ENCODE data around the gene RASA3.

The RASA3 gene

DNA sequence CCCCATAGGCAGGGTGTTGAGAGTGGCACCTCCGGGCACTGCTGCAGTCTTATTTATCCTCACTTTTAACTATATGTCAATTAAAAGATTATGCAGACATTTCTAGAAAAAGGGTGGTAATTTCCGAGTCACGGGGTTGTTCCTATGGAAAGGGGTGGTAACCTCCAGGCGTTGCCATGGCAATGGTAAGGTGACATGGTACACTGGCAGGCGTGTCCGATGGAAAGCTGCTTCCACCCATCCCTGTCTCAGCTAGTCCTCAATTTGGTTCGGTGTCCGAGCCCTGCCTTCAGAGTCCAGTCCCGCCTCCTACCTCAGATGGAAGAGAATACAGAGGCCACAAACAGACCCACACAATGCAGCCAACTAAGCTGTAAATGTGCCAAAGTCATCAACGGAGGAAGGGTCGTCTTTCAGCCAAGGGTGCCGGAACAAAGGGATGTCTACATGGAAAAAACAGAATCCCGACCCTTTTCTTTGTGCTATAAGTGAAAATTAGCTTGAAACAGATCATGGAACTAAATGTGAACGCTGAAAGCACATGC is 85.9 kb downstream of the RASA3 start:
- no peak for DNase-seq

DNA sequence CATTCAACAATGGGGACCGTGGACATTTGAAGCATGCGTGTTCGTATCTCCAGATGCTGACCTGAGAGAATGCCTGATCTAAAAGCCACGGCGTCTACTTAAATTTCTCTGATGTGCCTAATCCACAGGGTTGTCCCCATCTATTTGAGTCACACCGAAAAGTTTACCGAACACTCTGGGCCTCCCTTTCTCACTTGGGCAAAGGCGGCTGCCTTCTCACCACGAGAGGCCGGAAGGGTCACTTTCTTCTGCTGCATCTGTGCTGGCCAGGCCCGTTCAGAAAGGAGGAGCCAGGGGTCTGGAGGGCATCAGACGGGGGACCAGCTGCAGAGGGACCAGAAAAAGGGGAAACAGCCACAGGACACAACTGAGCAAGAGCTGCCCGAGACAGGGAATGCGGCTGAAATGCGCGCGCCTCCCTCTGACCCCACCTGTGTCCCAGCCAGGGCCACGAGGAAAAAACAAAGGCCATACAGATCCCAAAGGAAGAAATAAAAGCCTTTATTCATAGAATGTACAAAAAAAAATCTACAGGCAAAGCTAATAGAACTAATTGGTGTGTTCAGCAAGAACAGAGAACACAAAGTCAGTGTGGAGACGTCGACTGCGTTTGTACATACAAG is 87.2 kb downstream of the RASA3 start:
- no peak for DNase-seq

DNA sequence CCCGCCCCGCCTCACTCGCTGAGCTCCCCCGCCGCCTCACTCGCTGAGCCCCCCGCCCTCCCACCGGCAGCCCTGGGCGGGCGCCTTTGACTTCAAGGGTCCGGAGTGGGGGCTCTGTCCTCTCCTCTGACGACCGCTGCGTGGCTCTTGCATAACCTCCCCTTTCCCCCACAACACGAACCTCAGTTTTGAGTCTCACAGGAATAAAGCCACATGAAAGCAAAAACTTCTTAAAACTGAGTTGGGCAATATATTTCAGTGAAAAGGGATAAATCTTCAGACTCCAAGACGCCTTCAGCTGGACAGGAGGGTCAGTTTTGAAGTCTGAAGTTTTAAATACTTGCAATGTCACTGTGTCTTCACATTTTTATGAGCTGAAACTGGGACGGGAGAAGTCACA is 87.9 kb downstream of the RASA3 start:
- DNase-seq: no peak

DNA sequence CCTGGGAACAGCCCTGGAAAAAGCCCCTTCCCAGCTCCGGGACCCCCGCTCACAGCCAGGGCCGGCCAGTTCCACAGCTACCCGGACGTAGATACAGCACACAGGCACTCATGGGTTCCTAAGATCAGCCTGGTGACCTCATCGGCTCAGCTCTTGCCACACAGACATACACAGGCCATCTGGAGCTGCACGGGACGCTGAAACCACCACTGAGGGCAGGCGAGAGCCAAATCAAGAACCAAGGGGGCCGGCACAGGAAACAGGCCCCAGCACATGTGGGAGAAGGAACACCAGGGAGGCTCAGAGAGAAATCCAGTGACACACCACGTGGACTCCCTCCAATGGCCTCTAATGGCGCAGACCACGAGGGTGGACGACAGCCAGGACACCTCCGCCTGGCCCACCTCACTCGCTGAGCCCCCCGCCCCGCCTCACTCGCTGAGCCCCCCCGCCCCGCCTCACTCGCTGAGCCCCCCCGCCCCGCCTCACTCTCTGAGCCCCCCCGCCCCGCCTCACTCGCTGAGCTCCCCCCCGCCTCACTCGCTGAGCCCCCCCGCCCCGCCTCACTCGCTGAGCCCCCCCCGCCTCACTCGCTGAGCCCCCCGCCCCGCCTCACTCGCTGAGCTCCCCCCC is 88.9 kb downstream of the RASA3 start:
- no peak for DNase-seq

- DNase-seq: no peak
Measured at GRCh38 chr13:114042066-114042815, 90.2 kb downstream of the RASA3 start.

- DNase-seq: no peak
Measured at GRCh38 chr13:114041493-114041892, 90.9 kb downstream of the RASA3 start.

GRCh38 chr13:114039471-114040141 is 92.8 kb downstream of the RASA3 start:
- no peak for DNase-seq

- no peak for DNase-seq
Measured at GRCh38 chr13:114038900-114039299, 93.5 kb downstream of the RASA3 start.

- no peak for DNase-seq
Measured at GRCh38 chr13:114038211-114038613, 94.2 kb downstream of the RASA3 start.

DNA sequence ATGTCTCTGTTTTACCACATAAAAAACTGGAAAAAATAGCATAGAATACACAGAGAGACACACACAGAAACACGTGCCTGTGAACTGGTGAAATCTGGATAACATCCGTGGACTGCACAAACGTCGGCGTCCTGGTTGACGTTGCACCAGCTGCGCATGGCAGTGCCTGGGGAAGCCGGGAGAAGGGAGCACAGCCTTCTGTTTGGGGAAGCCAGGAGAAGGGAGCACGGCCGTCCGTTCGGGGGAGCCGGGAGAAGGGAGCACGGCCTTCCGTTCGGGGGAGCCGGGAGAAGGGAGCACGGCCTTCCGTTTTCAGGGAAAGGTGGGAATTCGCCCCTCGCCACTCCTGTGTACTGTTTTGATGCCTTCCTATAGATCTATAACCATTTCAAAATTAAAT is 94.7 kb downstream of the RASA3 start:
- no peak for DNase-seq

- no peak for DNase-seq
Measured at GRCh38 chr13:114035583-114036531, 96.6 kb downstream of the RASA3 start.

DNA sequence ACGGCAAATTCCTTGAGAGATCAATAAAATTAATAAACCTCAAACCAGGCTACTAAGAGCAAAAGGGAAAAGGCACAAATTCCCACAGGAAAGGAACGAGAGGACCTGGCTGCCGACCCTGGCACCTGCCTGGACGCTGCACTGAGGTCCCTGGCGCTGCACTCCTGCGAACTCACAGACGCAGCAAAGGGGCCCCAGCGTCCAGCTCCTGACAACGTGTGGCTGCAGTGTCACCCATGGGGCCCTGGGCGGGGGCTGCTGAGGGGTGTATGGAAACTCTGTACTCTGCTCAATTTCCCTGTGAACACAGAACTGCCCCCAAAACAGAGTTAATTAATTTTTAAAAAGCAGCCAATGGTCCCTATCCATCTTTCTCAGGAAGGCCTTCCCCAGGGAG is 97.2 kb downstream of the RASA3 start:
- DNase-seq: no peak

- DNase-seq: no peak
Measured at GRCh38 chr13:114034481-114034891, 97.9 kb downstream of the RASA3 start.

DNA sequence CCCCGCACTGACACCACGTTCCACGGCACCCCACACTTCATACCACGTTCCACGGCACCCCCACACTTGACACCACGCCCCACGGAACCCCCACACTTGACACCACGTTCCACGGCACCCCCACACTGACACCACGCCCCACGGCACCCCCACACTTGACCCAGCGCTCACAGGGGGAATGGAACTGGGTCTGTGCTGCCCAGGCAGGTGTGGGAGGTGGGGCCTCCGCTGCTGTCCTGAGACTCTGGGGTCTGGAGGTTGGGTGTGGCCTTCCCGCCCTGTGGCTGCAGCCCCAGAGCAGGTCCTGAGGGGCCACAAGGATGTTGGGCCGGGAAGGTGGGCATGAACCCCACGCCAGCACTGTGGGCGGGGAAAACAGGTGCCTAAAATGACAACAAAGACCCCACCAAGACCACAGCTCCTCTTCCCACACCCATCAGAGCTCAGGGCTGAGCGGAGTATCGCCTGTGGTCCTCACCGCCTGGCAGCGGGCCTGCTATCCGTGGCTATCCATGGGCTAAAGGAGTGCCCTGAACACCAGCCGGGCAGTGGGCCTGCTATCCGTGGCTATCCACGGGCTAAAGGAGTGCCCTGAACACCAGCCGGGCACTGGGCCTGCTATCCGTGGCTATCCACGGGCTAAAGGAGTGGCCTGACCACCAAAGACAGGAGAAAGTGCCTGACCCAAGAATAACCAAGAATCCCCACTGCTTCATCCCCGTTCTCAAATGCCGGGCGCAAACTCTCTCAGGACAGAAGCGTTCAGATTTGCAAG is 98.7 kb downstream of the RASA3 start:
- DNase-seq: no peak

DNA sequence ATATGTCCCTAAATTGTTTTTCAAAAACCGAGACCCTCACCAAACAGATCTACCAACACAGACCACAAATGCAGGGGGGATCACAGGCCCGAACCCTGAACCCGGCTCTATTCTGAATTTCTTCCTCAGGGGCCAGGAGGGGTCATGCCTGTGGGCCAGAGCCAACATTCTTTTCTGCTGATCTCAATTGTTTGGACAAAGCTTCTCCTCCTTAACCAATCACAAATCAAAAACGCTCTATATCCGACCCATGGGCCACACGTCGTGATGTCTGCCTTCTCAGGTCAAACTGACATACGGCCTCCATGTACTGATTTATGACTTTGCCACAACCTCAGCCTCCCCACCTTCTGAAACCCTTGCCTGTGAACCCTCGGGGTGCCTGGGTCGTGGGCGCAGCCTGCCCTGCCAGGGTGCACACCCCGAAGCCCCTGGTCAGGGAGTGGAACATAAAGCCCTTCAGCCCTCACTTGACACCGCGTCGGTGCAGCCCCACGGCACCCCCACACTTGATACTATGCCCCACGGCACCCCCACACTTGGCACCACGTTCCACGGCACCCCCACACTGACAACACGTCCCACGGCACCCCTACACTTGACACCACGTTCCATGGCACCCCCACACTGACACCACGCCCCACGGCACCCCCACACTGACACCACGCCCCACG is 100.2 kb downstream of the RASA3 start:
- no peak for DNase-seq

DNA sequence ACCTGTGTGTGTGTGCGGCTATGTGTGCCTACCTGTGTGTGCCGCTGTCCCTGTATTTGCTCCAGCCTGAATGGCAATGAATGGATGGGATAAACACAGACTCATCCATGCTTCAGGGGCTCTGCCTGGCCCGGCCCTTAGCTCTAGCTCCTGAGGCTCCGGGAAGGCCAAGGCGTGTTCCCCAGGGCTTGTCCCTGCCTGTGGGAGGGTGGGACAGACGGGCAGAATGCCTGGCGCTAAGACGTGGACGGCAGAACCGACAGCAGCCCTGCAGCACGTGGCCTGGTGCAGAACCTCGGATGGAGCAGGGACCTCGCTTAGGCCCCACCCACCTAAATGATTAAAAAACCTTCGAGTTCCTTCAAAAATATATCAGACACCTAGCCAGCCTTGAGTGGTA is 100.8 kb downstream of the RASA3 start:
- no peak for DNase-seq

DNA sequence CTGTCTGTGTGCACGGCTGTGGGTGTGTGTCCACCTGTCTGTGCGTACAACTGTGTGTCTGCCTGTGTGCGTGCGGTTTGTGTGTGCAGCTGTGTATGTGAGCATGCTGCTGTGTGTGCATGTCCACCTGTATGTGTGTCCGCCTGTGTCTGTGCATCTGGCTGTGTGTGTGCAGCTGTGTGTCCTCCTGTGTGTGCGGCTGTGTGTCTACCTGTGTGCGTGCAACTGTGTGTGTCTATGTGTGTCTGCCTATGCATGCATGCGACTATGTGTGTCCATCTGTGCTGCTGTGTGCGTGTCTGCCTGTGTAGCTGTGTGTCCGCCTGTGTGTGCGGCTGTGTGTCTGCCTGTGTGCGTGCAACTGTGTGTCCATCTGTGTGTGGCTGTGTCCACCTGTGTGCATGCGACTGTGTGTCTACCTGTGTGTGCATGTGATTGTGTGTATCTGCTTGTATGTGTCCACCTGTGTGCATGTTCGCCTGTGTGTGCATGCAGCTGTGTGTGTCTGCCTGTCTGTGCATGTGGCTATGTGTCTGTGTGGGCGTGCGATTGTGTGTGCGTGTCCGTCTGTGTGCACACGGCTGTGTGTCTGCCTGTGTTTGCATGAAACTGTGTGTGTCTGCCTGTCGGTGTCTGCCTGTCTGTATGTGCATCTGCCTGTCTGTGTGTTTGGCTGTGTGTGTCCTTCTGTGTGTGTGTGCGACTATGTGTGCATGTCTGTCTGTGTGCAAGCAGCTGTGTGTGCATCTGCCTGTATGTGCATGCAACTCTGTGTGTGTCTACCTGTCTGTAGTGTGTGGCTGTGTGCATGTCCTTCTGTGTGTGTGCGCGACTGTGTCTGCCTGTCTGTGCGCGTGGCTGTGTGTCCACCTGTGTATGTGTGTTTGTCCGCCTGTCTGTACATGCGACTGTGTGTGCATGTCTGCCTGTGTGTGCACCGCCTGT is 101.5 kb downstream of the RASA3 start:
- no peak for DNase-seq

DNA sequence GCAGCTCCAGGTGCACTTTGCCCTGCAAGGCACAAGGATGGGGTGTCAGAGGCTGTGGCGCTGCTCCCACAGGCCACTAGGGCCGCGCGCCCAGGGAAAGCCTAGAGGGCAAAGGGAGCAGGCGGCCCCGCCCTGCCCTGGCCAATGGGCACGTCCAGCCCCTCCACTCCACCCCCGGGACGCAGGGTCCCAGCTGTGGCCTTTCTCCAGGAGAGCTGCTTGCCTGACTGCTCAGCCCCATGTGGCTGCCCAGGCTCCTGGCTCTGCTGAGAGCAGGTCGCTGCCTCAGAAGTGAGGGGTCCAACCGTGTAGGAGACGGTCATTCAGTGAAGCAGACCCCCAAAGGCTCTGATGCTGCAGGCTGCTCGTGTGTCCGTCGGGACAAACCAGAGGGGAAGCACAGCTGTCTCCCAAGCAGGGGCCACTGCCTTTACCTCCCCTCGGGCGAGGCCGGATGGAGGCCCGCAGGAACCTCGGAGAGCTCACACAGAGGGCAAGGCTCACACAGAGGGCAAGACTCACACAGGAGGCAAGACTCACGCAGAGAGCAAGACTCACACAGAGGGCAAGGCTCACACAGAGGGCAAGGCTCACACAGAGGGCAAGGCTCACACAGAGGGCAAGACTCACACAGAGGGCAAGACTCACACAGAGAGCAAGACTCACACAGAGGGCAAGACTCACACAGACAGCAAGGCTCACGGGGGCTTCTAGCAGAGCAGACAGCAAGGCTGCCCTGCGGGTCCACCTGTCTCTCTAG is 102.4 kb downstream of the RASA3 start:
- no peak for DNase-seq

DNA sequence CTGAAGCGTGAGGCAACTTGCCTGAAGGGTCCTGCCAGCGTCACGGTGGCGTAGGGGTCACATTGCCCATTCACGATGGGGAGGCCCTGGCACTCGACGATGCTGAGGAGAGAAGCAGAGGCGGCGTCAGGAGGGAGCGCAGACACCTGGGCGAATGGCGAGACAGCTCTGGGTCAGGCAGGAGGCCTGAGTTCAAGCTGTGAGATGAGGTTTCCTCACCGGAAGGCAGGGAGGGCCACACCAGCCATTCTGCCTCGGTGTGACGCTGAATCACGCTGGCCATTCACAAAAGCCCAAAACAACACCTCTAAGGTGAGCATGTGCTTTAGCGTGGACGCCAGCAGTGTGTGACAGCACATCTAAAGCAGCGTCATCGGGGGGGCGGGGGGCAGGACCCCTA is 104.6 kb downstream of the RASA3 start:
- no peak for DNase-seq

Measured in NCI-H446 treated with DMSO at 0.1 percent for 48 hours (cell line).